GM23248 (cell line): Measurements from ENCODE around the gene LILRB2.
"Not testable (repeated sequence)": the region's sequence is repeated elsewhere in the genome, so short reads cannot be mapped to it uniquely, and the experiment has no call there.

Source experiments
- EZH2 ChIP-seq: fragments of 200-600 bp; sonication (generic); IDR thresholded peaks from 2 replicates; pipeline ENCODE4 v1.6.1; 2018; ENCODE audit warnings: antibody characterized with exemption, mild to moderate bottlenecking; ENCODE audit not compliant: insufficient read depth, poor library complexity, severe bottlenecking
- EZH2phosphoT487 ChIP-seq: fragments of 200-600 bp; sonication (generic); IDR thresholded peaks from 2 replicates; pipeline ENCODE4 v1.6.1; 2018; ENCODE audit warnings: antibody characterized with exemption, moderate library complexity, mild to moderate bottlenecking, low read depth; ENCODE audit not compliant: insufficient read depth

- not testable (repeated sequence) for TF ChIP-seq EZH2, EZH2phosphoT487
These were observed 2.9 kb downstream of the LILRB2 start for GRCh38 chr19:54278056-54278455.
